GM21367 (cell line): Measurements from ENCODE around the gene ATP5PO.
"Not testable (repeated sequence)": the region's sequence is repeated elsewhere in the genome, so short reads cannot be mapped to it uniquely, and the experiment has no call there.

ENCODE experiments used
- ATAC-seq: cut with Tn5 transposase; IDR thresholded peaks from one replicate; pipeline ENCODE4 v1.9.1; 2021; ENCODE audit not compliant: unreplicated experiment

Gene ATP5PO

GRCh38 chr21:33940881-33941245 lies 25.3 kb upstream of the ATP5PO start:
- no peak for ATAC-seq

- ATAC-seq, result no peak
Measured at GRCh38 chr21:33940164-33940880, 24.7 kb upstream of the ATP5PO start.

- ATAC-seq, result no peak
Measured at GRCh38 chr21:33939226-33939625, 23.6 kb upstream of the ATP5PO start.

- no peak for ATAC-seq
Measured at GRCh38 chr21:33938381-33938780, 22.8 kb upstream of the ATP5PO start.

GRCh38 chr21:33937931-33938339 lies 22.3 kb upstream of the ATP5PO start:
- no peak for ATAC-seq

- no peak for ATAC-seq
Measured at GRCh38 chr21:33937146-33937545, 21.5 kb upstream of the ATP5PO start.

GRCh38 chr21:33936301-33937038 lies 20.9 kb upstream of the ATP5PO start:
- ATAC-seq, result no peak

GRCh38 chr21:33932731-33933130 lies 17.1 kb upstream of the ATP5PO start:
- no peak for ATAC-seq

- ATAC-seq, result no peak
Measured at GRCh38 chr21:33931799-33932390, 16.3 kb upstream of the ATP5PO start.

- not testable (repeated sequence) for ATAC-seq
Measured at GRCh38 chr21:33931052-33931798, 15.6 kb upstream of the ATP5PO start.

GRCh38 chr21:33926248-33926647 lies 10.6 kb upstream of the ATP5PO start:
- ATAC-seq, result not testable (repeated sequence)

GRCh38 chr21:33924766-33925100 lies 9.1 kb upstream of the ATP5PO start:
- no peak for ATAC-seq

GRCh38 chr21:33924079-33924765 lies 8.6 kb upstream of the ATP5PO start:
- peak; percentile 71 for ATAC-seq

GRCh38 chr21:33917421-33917820 lies 1.8 kb upstream of the ATP5PO start:
- ATAC-seq, result no peak

- no peak for ATAC-seq
Measured at GRCh38 chr21:33916200-33916567, 580 bp upstream of the ATP5PO start.

GRCh38 chr21:33914188-33914587 lies 1.4 kb downstream of the ATP5PO start:
- no peak for ATAC-seq

- no peak for ATAC-seq
Measured at GRCh38 chr21:33909756-33910155, 5.8 kb downstream of the ATP5PO start.

GRCh38 chr21:33908760-33909159 lies 6.8 kb downstream of the ATP5PO start:
- no peak for ATAC-seq

- ATAC-seq, result no peak
Measured at GRCh38 chr21:33904041-33904440, 11.6 kb downstream of the ATP5PO start.

- ATAC-seq, result no peak
Measured at GRCh38 chr21:33902349-33902748, 13.3 kb downstream of the ATP5PO start.
